Stimulated activated CD8-positive, alpha-beta memory T cell treated with anti-CD3 and anti-CD28 coated beads, Interleukin-4, amount 100 ng/mL, for 4 hours (primary cell): ENCODE results near the gene YAF2.
"Not testable (repeated sequence)": the region's sequence is repeated elsewhere in the genome, so short reads cannot be mapped to it uniquely, and the experiment has no call there.

Experiments
- DNase-seq, 2 donors: peaks; one replicate each; pipeline ENCODE4 v3.0.0-alpha.2; 2020; ENCODE audit warnings: low read depth in 2 of 2, low spot score in 1 of 2

Gene YAF2

DNA sequence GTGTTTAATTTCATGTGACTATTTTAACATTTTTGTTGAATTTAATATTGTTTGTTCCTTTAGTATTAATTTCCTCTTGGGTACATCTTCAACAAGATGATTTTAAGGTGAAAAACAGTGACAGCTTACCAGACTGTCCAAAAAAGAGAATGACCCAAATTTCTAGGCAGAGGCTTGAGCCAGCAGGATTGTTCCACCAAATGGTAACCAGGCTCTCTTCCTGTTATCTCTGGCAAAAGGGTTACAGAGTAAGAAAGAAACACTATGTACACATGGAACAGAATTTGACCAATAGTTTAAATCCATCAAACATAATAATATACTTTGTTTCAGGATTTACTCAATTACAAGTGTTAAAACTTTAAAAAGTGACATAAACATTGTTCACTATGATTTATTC is 39.0 kb downstream of the YAF2 start:
- no peak for DNase-seq

- no peak for DNase-seq
Measured at GRCh38 chr12:42196723-42197603, 41.1 kb downstream of the YAF2 start.

GRCh38 chr12:42192686-42193085 is 45.4 kb downstream of the YAF2 start:
- DNase-seq = no peak

DNA sequence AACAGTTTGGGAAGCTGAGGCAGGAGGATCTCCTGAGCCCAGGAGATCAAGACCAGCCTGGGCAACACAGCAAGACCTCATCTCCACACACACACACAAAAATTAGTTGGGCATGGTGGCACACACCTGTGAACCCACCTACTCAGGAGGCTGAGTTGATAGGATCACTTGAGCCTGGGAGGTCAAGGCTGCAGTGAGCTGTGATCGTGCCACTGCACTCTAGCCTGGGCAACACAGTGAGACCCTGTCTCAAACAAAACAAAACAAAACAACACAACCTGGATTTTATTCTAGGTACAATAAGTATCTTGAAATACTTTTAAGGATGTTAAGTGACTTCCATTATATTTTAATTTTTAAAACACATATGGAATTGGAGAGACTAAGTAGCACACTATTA is 45.8 kb downstream of the YAF2 start:
- DNase-seq = no peak

GRCh38 chr12:42190376-42190775 is 47.7 kb downstream of the YAF2 start:
- no peak for DNase-seq

DNA sequence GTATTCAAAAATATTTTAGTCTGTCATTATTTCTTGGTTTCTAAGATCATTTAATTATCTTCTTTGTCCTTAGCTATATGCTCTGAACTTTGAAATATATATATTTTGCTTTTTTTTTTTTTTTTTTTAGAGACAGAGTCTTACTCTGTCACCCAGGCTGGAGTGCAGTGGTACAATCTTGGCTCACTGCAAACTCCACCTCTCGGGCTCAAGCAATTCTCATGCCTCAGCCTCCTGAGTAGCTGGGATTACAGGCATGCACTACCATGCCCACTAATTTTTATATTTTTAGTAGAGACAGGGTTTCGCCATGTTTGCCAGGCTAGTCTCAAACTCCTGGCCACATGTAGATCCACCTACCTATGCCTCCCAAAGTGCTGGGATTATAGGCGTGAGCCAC is 49.8 kb downstream of the YAF2 start:
- not testable (repeated sequence) for DNase-seq

GRCh38 chr12:42187799-42188198 is 50.2 kb downstream of the YAF2 start:
- DNase-seq = no peak

DNA sequence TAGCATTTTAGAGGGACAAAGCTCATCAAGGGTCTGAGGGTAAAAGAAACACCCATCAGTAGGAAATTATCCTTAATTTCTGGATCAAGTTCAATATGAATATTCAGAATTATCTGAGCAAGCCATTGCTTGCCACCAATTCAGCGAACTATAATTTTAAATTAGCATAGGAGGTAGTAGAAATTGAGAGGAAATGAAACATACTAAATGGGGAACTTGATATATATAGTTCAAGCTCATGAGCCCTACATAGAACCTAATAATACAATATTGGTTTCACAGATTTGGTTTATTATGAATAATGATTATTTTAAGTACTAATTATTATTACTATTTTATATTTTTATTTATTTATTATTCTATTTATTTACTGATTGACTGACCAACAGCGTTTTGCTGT is 51.3 kb downstream of the YAF2 start:
- no peak for DNase-seq

- no peak for DNase-seq
Measured at GRCh38 chr12:42182394-42182793, 55.7 kb downstream of the YAF2 start.

GRCh38 chr12:42180990-42181596 is 57.0 kb downstream of the YAF2 start:
- DNase-seq = no peak

GRCh38 chr12:42178101-42178500 is 59.9 kb downstream of the YAF2 start:
- no peak for DNase-seq

DNA sequence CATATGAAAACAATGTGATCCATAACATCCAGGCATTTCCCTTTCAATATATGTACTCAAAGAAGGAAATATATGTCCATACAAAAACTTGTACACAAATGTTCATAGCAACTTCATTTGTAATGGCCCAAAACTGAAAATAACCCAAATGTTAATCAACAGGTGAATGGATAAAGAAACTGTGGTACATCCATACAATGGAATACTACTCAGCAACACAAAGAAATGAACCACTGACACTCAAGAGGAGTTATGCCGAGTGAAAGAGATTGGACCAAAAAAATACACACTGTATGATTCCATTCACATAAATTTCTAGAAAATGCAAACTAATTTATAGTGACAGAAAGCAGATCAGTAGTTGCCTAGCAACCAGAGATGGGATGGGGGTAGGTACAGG is 63.1 kb downstream of the YAF2 start:
- no peak for DNase-seq

DNA sequence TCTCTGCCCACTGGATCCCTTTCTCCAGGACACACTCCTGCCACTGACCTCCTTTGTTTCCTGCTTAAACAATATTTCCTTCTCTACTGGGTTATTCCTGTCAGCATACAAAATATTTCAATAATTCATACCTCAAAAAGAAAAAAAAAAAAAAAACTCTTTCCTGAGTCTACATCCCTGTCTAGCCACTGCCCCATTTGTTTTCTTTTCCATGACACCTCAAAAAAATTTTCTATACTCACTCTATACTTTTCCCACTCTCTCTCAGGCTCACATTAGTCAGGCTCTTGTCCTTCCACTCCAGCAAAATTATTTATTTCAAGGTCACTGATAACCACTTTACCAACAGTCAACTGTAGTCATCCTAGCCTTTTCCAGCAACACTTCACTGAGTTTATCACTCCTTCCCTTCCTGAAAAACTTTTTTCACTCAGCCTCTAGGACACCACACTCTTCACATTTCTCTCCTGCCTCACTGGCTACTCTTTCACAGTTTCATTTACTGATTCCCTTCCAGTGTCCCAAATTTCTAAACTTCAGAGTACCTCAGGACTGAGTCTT is 64.0 kb downstream of the YAF2 start:
- no peak for DNase-seq

DNA sequence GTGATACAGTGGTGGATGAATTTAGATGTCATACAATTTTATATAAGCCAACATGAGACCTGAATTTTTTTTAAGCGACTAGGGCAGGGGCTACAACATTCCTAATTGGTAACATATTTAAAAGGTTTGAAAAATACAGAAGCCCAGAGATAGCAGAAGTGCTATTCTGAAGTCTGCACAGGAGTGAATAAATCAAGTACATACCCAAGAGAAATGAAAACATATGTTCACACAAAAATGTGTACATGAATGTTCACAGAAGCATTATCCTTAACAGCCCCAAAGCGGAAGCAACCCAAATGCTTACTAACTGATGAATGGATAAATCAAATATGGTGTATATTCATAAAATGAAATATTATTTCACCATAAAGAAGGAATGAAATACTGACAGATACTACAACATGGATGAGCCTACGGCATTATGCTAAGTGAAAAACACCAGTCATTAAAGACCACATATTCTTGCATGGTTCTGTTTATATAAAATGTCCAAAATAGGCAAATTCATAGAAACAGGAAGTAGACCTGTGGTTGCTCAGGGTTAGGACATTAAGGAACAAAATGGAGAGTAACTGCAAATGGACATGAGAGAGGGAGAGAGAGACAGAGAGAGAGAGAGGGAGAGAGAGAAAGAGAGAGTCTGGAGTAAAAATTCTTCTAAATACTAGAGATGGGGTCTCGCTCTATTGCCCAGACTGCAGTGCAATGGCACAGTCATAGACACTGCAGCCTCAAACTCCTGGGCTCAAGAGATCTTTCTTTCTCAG is 65.4 kb downstream of the YAF2 start:
- no peak for DNase-seq

GRCh38 chr12:42167711-42168110 is 70.3 kb downstream of the YAF2 start:
- no peak for DNase-seq

DNA sequence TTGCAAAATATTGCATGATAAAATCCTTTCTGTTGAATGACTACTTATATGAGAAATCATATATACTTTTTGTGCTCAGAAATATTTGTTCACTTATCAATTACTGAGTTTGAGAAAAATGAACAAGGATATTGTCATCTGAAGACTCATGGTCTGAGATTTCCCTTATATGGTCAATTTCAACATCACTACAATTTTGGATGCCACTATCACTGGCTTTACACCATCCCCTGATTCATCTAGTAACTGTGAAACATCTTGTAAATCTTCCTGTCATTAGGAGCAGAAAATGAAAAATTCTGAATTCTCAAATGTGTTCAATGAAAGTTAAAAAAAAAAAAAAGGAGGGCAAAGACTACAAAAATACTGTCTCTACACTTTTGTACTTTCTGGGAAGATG is 71.5 kb downstream of the YAF2 start:
- no peak for DNase-seq

GRCh38 chr12:42163913-42164312 is 74.1 kb downstream of the YAF2 start:
- no peak for DNase-seq

DNA sequence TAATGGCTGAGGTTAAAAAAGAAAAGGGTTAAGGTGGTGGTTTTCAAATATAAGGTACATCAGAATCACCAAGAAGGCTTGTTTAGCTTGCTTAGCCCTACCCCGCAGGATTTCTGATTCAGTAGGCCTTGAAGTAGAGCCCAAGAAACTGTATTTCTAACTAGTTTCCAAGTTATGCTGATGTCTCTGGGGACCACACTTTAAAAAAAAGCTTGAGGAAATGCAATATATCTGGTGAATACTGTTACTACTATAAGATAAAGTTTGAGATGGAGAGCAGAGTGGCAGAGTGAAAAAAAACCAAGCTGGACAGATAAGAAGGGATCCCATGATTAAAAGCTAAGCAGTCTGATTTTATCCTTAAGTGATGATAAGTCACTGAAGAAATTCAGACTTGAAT is 75.1 kb downstream of the YAF2 start:
- no peak for DNase-seq

- DNase-seq = no peak
Measured at GRCh38 chr12:42162193-42162592, 75.9 kb downstream of the YAF2 start.

GRCh38 chr12:42161529-42161928 is 76.5 kb downstream of the YAF2 start:
- DNase-seq = no peak

DNA sequence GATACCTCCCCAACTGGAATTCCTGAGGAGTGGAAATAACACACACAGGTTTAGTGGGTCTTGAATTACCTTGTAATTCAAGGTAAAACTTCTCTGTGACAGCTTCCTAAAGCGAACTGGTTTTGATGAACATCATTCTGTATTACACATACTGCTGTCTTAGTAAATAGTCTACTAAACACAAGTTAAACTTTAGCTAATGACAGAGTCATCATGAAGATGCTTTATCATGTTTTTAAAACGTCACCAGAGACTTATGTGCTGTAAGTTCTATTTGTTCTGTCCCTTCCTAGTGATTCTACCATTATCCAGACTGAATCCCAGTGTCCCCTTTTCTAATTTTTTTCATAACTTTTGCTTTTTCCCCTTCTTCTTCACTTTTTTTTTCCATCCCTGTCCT is 81.8 kb downstream of the YAF2 start:
- DNase-seq = no peak
